HG03064 (cell line): ENCODE results near the gene GAB4.
"Not testable (repeated sequence)": the region's sequence is repeated elsewhere in the genome, so short reads cannot be mapped to it uniquely, and the experiment has no call there.

ENCODE experiments used
- ATAC-seq: cut with Tn5 transposase; IDR thresholded peaks from one replicate; pipeline ENCODE4 v1.9.1; 2021; ENCODE audit warnings: low read depth; ENCODE audit not compliant: unreplicated experiment

GAB4 gene

DNA sequence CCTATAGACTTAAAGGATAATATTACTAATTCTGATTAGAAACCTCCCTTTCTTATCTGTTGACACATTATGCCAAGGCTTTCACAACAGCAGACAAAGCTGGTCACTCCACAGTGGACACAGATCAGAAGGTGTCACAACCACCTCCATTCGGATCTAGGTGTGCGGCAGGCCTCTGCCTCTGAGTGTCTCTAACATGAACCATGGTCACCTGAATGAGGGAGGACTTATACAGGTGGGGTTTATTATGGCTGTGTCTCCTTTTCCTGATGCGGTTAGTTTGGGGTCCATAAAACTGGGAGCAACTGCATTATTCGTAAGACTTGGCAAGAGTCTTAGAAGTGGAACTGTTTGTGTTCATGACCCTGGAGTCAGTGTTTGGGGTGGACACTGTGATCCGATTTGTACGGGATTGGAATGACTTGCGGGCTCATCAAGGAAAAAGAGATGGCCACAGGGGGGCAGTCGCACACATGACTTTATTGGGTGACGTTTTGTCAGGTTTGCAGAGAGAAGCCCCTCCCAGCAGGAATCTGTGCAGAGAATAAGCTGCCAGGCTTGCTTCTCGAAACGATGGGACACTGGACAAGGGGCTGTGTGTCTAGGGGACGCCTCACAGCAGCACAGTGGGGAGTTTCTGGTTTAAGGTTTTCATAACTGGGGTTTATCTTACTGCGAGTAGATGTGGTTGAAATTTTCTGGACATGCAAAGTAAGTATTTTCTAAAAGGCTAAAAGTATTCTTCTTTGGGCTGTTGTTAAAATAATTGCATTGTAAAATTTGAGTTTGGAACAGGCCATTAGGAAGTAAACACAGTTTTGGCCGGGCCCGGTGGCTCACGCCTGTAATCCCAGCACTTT, 90.6 kb downstream of the GAB4 start:
- ATAC-seq: no peak

DNA sequence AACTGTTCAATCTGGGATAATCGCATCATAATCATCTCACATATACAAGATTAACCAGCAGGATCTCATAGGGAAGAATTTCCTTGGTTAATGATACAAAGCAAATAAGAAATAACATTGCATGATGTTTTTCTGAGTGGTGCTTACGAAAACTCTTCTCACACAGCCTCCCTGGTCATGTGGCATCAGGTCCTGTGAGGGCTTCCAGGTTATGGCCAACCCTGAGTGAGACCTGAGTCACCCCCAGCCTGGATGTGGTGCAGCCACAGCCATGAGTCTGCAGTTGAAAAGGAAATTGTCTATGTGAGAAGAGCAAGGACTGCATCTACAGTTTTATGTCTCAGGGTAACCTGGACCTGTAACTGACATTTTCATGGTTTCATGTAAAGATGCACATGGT, 92.3 kb downstream of the GAB4 start:
- no peak for ATAC-seq

GRCh38 chr22:16914911-16915310, 93.1 kb downstream of the GAB4 start:
- not testable (repeated sequence) for ATAC-seq

DNA sequence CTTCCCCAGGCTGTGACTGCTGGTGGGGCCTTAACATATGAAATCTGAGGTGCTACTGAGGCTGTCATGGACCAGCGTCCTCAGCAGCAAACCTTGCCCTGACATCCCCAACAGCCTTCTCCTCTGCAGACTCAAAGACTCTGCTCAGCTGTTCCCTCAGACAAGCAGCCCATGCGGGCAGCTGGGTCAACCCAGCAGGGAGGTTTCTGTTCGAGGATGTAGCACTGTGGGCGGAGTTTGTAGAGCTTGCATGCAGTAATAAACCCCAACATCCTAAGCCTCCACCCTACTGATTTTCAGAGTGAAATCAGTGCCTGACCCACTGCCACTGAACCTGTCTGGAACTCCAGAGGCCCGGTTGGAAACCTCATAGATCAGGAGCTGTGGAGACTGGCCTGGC, 94.0 kb downstream of the GAB4 start:
- ATAC-seq: no peak

GRCh38 chr22:16912281-16912680, 95.7 kb downstream of the GAB4 start:
- ATAC-seq: no peak
